ENCODE measurements around the gene KCND3.

KCND3 gene

DNA sequence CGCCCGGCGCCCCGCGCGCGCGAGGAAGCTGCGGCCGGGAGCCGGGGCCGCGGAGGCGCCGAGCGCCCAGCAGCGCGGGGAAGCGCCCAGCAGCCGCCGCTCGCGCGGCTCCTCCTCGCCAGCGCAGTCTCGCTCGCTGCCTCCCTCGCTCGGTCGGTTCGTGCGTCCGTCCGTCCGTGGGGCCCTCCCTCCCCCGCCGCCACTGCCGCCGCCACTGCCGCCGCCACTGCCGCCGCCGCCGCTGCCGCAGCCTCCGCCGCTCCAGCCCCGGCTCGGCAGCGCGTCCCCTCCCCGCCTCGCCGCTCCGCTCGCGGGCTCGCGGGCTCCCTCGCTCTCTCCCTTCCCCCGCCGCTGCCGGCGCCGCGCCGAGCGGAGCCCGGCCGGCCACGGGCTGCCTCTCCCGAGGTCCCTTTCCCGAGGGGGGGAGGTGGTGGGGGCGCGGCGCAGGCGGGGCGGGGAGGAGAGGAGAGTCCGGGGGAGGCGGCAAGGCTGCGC, at the start of gene KCND3:
Gene KCND3, minus strand, starts transcription at position 138 of the 495 bp plus-strand sequence.
- DNase-seq = no peak

DNA sequence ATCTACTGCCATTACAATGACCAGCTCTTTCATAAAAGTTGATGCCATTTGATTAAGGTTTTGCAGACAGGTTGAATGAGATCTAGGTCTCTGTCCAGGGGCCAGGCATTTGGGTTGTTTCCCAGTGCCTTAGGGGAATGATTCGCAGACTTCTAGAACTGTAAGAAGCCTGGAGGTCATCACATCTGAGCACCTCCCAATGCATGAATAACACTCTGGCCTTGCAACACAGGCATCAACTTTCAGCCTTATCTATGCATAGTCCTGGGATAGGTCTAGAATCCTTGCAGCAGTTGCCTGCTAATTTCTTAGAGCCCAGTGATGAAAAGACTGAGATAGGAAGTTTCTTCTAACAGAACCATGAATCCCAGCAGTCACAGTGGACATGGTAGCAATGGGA, 44.8 kb upstream of the KCND3 start:
- DNase-seq = no peak

- no peak for DNase-seq
Observed at GRCh38 chr1:112033439-112034120, 44.1 kb upstream of the KCND3 start.

DNA sequence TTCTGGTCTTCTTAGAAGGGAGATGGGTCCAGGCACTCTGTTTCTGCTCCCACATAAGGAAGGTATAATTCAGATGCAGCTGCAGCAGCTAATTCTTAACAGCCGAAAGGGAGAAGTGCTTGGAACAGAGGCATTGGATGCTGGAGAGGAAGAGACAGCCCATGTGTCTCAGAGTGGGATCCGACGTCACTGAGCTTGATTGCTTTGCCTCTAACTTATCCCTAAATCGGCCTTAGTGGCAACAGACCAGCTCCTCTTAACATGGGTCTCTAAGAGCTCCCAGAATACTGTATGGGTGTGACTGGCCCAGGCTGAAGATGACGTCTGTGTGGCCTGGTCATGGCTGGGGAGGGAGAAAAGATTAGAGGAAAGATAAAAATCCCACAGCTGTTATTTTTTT, 40.7 kb upstream of the KCND3 start:
- no peak for DNase-seq

DNA sequence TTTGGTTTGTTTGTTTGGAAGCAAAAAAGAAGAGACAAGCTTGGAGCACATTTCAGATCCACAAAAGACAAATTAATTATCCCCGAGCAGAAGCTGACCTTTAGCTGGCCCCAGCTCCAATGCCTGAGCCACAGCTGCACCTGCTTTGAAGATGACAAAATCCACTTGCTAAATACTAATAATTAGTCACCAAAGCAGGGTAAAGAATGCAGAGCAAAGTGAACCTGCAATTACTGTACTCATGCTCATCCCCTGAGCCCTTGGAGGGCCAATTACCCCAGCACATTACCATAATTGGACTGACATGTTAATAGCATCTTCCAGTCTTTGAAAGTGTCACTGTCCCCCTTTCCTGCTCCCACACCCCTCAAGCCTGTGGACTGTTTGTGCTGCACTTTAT, 38.2 kb upstream of the KCND3 start:
- DNase-seq = no peak

DNA sequence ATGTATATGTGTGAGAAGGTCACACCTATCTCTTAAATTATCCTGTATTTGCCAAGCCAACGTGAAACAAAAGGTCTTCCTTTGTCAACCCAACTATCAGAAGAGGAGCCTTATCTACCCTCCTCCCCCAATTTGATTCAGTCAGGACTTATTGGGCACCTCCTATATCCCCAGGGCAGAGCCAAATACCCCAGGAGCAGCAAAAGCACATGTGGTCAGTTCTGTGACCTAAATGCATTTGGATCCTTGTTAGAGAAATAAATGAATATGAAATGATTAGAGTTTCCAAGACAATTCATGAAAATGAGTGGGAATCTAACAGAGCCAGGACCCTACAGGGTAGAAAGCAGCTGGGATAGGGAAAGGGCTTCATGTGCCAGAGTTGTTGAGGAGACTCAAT, 37.0 kb upstream of the KCND3 start:
- DNase-seq = no peak

GRCh38 chr1:112026016-112026415, 36.5 kb upstream of the KCND3 start:
- no peak for DNase-seq

- DNase-seq = no peak
Observed at GRCh38 chr1:112021263-112021662, 31.8 kb upstream of the KCND3 start.

- no peak for DNase-seq
Observed at GRCh38 chr1:112017183-112017582, 27.7 kb upstream of the KCND3 start.

DNA sequence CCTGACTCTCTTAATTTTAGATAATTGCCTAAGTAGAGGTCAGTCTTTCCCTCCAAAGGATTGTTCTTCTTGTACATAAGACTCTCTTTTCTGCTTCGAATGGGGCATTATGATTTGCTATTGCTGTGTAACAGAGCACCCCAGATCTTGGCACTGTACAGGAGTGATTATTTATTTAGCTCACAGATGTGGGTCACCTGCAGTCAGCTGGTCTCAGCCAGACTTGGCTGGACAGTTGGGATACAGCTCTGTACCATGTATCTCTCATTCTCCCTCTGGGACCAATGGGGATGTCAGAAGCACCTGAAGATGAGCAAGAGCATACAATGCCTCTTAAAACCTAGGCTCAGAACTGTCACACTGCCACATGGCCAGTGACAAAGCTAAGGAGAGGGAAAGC, 23.4 kb upstream of the KCND3 start:
- DNase-seq = no peak

GRCh38 chr1:112011202-112011601, 21.7 kb upstream of the KCND3 start:
- no peak for DNase-seq

DNA sequence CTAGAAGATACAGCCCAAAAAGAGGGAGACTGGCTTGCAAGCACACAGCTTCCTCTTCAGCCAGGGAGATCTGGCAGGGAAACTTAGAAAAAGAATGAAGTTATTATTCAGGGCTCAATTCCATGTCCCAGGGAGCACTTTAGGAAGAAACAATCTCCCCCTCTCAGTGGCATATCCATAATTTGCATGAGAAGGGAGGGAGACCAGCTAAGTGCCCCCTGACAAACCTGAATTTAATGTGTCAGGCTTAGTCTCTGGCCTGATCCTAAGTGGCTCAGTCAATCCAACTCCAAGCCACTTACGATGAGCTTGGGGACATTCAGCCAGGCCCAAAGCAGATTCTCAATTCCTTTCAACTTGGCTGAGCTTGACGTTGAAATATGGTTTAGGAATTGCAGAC, 17.7 kb upstream of the KCND3 start:
- DNase-seq = no peak

GRCh38 chr1:112006416-112007025, 17.1 kb upstream of the KCND3 start:
- DNase-seq = no peak

DNA sequence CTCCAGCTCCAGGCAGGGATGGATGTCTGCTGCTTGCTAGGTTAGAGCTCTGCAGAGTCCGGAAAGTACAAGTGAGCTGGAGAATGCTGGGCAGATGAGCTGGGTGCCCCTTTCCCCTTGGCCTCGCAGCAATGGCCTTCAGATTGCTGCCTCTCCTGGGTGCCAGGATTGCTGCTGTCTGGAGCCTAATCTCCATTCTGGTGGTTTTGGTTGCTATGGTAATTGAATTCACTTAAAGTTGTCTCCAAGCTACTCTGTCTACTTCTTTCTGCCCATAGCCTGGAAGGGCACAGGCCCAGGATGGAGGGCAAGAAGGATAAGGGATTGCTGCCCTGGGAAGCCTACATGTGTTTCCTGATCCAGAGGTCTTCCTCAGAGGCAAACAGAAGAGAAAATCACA, 14.6 kb upstream of the KCND3 start:
- DNase-seq = no peak

DNA sequence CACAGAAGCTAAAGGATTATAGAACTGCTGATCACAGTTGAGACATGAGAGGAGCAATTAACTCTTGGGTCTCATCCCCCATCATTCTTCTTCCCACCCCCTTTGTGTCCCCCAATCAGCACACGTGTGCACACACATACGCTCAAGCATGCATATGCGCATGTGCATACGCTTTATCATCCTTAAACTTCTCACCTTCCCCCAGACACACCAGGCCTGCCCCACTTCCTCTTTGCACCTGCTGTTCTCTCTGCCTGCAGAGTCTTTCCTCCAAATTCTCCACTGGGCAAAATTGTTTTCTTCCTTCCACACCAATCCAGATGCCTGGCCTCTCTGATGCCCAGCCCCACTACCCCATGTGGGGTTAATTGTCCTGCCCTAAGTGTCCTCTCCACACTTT, 13.0 kb upstream of the KCND3 start:
- DNase-seq = no peak

- no peak for DNase-seq
Observed at GRCh38 chr1:112001436-112001835, 12.0 kb upstream of the KCND3 start.

DNA sequence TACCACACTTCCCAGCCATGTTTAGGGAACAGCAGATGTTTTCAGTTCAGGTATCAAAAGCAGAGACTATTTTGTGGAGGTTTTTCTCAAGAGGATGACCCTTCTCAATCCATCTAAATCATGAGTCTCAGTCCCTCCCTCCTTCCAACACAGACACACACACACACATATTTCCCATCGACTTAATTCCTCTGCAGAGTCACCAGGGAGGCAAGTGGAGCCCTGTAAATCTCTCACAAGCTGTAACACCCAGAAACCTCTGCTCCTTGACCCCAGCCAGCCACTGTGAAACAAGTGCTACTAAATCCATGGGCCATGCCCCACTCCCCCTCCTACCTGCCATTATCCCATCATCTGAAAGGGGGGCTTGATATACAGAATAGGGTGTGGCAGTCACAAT, 10.6 kb upstream of the KCND3 start:
- no peak for DNase-seq

GRCh38 chr1:111998332-111998731, 8.9 kb upstream of the KCND3 start:
- DNase-seq = no peak

DNA sequence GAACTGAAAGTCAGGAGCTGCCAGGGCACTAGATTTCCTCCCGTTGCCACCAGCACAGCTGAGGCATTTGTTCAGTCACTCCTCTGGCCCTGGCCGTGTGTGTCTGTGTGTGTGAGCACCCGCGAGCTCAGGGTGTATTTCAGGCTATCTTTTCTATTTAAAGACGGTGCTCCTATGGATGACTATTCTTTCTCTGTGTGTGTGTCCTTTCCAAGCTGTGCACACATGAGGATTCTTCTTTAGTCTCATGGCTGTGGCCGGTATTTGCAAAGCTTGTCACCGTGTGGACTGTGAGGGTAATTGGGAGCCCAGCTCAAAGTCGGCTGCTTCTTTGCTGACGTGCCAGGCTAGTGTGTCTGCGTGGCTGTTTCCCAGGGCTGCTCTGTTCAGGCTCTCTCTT, 3.0 kb upstream of the KCND3 start:
- DNase-seq = no peak

GRCh38 chr1:111990878-111991718, 1.6 kb upstream of the KCND3 start:
- DNase-seq = no peak

DNA sequence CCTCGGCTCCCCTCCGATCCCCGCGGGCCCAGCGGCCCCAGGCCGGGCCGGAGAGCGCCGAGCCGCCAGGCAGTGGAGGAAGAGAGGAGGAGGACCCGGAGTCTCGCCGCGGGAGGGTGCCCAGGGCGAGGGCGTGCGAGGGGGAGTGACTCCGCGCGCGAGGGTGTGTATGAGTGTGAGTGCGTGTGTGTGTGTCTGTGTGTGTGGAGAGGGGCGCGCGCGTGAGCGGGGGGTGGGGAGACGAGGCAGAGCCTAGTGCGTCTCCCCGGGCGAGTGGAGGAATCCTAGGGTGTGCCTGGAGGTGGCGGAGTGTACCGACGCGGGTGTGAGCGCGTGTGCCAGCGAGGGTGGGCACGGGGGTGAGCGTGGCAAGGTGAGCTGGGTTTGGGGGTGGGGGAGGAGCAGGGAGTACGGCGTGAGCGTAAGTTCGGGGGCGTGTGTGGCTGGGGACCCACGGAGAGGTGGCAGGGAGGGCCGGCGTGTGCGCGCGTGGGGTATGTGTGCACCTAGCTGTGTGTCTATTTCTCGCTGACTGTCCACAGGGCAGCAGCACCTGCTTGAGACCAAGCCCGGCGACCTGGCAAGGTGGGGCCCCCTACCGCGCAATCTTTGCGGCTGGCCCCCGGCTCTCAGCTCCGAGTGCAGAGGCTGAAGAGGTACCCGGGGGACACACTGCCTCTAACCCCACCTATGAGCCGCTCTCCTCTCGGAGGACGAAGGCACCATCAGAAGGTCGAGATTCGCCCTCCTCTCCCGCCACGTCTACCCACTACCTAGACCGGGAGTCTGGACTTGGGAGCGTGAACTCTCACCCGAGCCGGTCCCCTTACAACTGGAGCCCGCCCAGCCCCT, 784 bp upstream of the KCND3 start:
- no peak for DNase-seq

DNA sequence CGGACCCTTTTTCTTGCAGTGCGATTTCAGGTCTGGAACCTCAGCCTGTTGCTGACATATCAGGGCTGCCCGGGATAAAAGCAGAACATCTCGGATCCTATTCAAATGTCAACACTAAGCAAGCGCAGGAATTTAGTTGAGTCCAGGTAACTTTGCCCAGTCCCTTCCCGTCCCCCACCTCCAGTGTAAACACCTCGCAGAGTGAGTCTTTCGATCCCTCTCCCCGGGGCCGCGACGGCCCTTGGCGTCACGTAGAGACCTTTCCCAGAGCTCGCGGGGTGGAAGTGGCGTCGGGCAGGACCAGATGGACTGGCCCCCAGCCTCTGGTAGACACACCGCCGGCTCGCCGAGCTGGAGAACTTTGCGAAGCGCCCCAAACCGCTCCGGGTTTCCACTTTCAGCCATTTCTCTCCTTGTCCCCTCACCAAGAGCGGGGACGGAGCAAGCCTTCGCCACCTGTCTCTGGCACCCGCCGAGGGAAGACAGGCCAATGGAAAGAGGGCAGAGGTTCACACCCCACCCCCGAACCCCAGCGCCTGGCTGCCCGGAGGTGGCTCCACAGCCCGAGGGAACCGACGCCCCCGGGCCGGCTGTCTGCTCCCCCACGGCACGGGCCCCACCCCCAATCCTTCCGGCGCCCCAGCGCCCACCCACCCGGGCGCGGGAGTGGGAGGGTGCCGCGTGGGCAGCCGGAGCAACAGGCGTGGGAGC, 570 bp downstream of the KCND3 start:
- DNase-seq = peak in 1 of 2 experiments; percentile 3
